Ammon's horn (tissue), 1 donor: Measurements from ENCODE around the gene S1PR5.
"Not testable (repeated sequence)": the region's sequence is repeated elsewhere in the genome, so short reads cannot be mapped to it uniquely, and the experiment has no call there.

ENCODE experiments used
- DNase-seq: peaks from one replicate; pipeline ENCODE4 v3.0.0-alpha.2; 2016; ENCODE audit warnings: low spot score

Gene S1PR5

GRCh38 chr19:10544242-10544752 is 27.1 kb upstream of the S1PR5 start:
- no peak for DNase-seq

- peak; percentile 83 for DNase-seq
These were observed 26.4 kb upstream of the S1PR5 start, which contains the start of gene ATG4D for GRCh38 chr19:10543420-10544241. TSS of gene ATG4D (plus strand) at chr19:10543904. CDS start at chr19:10544091, 187 bp downstream.

DNA sequence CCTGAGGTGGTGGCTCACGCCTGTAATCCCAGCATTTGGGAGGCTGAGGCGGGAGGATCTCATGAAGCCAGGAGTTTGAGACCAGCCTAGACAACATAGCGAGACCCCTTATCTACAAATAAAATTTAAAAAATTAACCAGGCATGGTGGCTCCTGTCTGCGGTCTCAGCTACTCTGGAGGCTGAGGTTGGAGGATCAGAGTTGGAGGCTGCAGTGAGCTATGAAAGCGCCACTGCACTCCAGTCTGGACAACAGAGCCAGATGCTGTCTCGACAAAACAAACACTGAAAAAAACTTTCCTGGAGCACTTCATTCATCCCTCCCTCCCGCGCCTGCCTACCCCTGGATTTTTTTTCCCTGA is 25.8 kb upstream of the S1PR5 start:
- DNase-seq: no peak

DNA sequence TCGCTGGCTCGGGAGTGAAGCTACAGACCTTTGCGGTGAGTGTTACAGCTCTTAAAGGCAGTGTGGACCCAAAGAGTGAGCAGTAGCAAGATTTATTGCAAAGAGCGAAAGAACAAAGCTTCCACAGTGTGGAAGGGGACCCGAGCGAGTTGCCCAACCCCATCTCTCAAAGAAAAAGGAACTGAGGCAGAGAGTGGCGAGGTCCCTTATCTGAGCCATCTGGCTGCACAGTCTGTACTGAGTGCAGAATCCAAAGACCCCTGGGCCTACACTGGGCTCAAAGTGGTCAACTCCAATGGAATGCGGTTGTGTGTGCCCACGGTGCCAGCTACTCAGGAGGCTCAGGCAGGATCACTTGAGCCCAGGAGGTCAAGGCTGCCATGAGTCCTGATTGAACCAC is 21.8 kb upstream of the S1PR5 start:
- DNase-seq: not testable (repeated sequence)

- no peak for DNase-seq
These were observed 21.1 kb upstream of the S1PR5 start for GRCh38 chr19:10538204-10538983.

DNA sequence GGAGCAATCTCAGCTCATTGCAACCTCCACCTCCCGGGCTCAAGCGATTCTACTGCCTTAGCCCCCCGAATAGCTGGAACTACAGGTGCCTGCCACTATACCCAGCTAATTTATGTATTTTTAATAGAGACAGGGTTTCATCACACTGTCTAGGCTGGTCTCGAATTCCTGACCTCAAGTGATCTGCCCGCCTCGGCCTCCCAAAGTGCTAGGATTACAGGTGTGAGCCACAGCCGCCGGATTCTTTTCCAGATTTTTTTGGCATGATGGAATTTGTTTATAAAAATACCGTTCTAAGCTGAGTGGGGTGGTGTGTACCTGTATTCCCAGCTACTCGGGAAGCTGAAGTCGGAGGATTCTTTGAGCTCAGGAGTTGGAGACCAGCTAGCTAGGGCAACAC is 20.4 kb upstream of the S1PR5 start:
- no peak for DNase-seq

- DNase-seq: no peak
These were observed 18.4 kb upstream of the S1PR5 start for GRCh38 chr19:10535613-10536012.

DNA sequence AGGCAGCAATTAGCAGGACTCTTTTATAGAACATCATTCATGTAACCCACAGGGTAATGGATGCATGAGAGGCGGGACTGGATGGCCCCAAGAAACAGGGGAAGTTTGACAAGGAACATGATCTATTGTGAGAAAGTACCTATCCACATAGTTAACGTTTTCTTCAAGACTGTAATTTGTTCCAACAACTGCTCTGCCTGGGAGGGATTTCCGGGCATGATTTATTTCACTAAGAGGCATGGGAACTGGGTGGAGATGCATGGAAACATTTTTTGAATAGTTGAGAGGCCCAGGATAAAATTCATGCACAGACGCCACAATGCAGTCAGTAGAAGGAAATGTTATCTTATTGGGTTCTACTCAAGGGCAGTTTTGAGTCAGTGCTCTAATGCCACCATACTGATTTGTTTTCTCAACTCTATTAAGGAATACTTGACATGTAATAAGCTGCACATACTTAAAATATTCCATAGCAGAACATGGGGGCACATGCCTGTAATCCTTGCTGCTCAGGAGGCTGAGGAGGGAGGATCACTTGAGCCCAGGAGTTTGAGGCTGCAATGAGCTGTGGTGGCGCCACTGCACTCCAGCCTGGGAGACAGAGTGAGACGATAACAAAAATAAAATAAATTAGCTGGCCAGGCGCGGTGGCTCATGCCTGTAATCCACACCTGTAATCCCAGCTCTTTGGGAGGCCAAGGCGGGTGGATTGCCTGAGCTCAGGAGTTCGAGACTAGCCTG is 16.6 kb upstream of the S1PR5 start:
- no peak for DNase-seq

DNA sequence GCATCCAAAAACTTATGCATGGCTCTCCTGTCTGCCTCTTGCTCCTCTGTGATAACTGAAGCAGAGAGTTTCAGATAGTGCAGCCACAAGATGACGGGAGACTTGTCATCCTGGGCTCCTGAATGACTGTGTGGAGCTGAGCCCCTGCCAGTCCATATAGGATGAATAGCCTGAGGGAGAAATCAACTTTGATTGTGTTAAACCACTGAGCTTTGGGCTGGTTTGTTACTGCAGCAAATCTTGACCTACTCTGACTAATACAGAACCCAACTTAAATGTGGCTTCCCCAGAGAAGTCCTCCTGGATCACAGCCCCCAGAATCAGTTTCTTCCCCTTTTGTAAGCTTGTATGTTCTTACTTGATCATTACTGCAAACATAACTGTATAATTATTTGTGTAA is 15.2 kb upstream of the S1PR5 start:
- no peak for DNase-seq

DNA sequence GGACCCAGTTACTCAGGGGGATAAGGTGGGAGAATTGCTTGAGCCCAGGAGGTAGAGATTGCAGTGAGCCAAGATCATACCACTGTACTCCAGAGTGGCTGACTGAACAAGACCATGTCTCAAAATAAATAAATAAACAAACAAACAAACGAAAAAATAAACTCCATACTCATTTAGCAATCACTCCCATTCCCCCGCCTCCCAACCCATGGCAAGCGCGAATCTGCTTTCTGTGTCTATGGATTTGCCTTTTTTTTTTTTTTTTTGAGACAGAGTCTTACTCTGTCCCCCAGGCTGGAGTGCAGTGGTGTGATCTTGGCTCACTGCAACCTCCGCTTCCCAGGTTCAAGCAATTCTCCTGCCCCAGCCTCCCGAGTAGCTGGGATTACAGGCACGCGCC is 9.6 kb upstream of the S1PR5 start:
- not testable (repeated sequence) for DNase-seq

- DNase-seq: no peak
These were observed 8.4 kb upstream of the S1PR5 start for GRCh38 chr19:10525636-10526035.

GRCh38 chr19:10523135-10523636 is 5.9 kb upstream of the S1PR5 start:
- no peak for DNase-seq

- DNase-seq: no peak
These were observed 4.4 kb upstream of the S1PR5 start for GRCh38 chr19:10521461-10522171.

DNA sequence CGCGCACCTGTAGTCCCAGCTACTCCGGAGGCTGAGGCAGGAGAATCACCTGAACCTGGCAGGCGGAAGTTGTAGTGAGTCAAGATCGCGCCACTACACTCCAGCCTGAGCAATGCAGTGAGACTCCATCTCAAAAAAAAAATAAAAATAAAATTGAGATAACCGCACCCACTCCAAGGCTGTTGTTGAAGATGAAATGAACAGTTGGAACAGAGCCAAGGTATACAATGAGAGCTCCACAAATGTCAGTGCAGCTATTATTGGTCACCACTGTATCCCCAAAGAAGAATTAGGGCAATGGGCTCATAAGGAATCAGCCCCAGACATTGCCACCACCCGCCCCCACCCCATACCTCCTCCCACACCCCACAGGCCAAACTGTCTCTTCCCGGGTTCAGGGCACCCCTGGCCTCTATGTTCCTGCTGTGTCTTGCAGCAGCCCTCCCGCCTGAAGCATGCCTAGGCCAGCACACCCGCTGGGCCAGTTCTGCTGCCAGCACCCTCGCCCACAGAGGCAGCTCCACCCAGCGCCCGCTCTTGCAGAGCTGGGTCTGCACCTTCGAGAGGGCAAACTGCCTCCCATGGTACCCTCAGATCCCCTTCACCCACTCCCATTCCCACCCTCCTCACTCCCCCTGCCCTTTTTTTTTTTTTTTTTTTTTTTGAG is 3.5 kb upstream of the S1PR5 start:
- DNase-seq: no peak

- no peak for DNase-seq
These were observed 2.2 kb upstream of the S1PR5 start for GRCh38 chr19:10519421-10519820.

GRCh38 chr19:10518444-10519361 is 1.5 kb upstream of the S1PR5 start:
- no peak for DNase-seq

- peak; percentile 42 for DNase-seq
These were observed 655 bp upstream of the S1PR5 start for GRCh38 chr19:10517760-10518443.

GRCh38 chr19:10516671-10517286 is 468 bp downstream of the S1PR5 start:
- peak; percentile 29 for DNase-seq

- DNase-seq: no peak
These were observed 1.2 kb downstream of the S1PR5 start for GRCh38 chr19:10516064-10516385.
